Heart left ventricle (tissue), 16 donors: Measurements from ENCODE around the gene TUBA4A. TPM values are rescaled to one million over a fixed set of nuclear protein-coding genes. Genes with fewer than 3 reads are reported as not detected.

Experiments used
- ATAC-seq, 4 donors: fragments of 200-7000 bp; cut with Tn5 transposase; one replicate each; pipeline ENCODE4 v1.9.1; 2020 to 2022; ENCODE audit warnings: moderate library complexity in 4 of 4, mild to moderate bottlenecking in 3 of 4, moderate number of reproducible peaks in 1 of 4
- DNase-seq, 5 donors: peaks; one replicate each; pipeline ENCODE4 v3.0.0-alpha.2; 2020
- H3K27ac ChIP-seq, 12 donors: fragments of 200-600 bp; sonication (generic) in 4 of 12; one replicate each; pipeline versions ENCODE4 v1.5.0 to v1.8.0; 2016 to 2022; ENCODE audit warnings: mild to moderate bottlenecking in 2 of 12
- H3K27me3 ChIP-seq, 9 donors: fragments of 200-600 bp; sonication (generic) in 2 of 9; one replicate each; pipeline versions ENCODE4 v1.5.1 to v1.8.0; 2016 to 2022; ENCODE audit warnings: mild to moderate bottlenecking in 3 of 9
- H3K36me3 ChIP-seq, 9 donors: fragments of 200-600 bp; sonication (generic) in 2 of 9; one replicate each; pipeline versions ENCODE4 v1.5.0 to v1.8.0; 2018 to 2022; ENCODE audit warnings: mild to moderate bottlenecking in 2 of 9
- H3K4me1 ChIP-seq, 12 donors: fragments of 200-600 bp; sonication (generic) in 4 of 12; one replicate each; pipeline versions ENCODE4 v1.5.0 to v1.8.0; 2016 to 2022; ENCODE audit warnings: mild to moderate bottlenecking in 3 of 12
- H3K4me3 ChIP-seq, 12 donors: fragments of 200-600 bp; sonication (generic) in 4 of 12; one replicate each; pipeline versions ENCODE4 v1.5.0 to v1.8.0; 2017 to 2022; ENCODE audit warnings: mild to moderate bottlenecking in 9 of 12, moderate library complexity in 4 of 12
- H3K9me3 ChIP-seq, 12 donors: fragments of 200-600 bp; sonication (generic) in 4 of 12; one replicate each; pipeline versions ENCODE4 v1.5.0 to v1.8.0; 2016 to 2022; ENCODE audit warnings: mild to moderate bottlenecking in 1 of 12
- CTCF ChIP-seq, 12 donors: fragments of 200-600 bp; sonication (generic) in 4 of 12; IDR thresholded peaks; one replicate each; pipeline versions ENCODE4 v1.5.0 to v1.8.0; 2018 to 2022; ENCODE audit warnings: antibody characterized with exemption in 12 of 12, mild to moderate bottlenecking in 5 of 12
- POLR2A ChIP-seq, 2 donors: fragments of 450-650 bp; IDR thresholded peaks; one replicate each; pipeline ENCODE4 v1.6.1; 2017; ENCODE audit warnings: antibody characterized with exemption in 2 of 2, mild to moderate bottlenecking in 2 of 2, moderate library complexity in 2 of 2
- WGBS, 4 donors: extraction: QIAGEN DNeasy Blood & Tissue Kit in 2 of 4; methylation state at CpG; one replicate each; pipeline versions ENCODE4 v1.1.5 to v1.1.7; 2013 to 2018; 5-methylcytosine and 5-hydroxymethylcytosine counted together
- intact Hi-C, 10 donors: fragments of 100-400 bp; cut with DNase I; formaldehyde crosslinking; loops; one replicate each; pipeline versions ENCODE4 v1.11.1 to v1.14.2; 2022
- polyA plus RNA-seq, 2 donors: library from polyadenylated mRNA; stranded (reverse); fragments of 200-250 nt; gene quantifications; one replicate each; pipeline ENCODE4 v1.2.3, GENCODE V29; 2013
- total RNA-seq, 9 donors: library from RNA; depleted of rRNA in 2 of 9; stranded (reverse); fragments of >200 nt in 2 of 9; fragmentation: NEBNext Ultra II Directional in 3 of 9; extraction: Animal tissue kit (Norgen Biotek cat#: 25700) in 3 of 9; gene quantifications; one replicate each; pipeline versions ENCODE4 v1.1.0 to v1.2.4, GENCODE V29; 2016 to 2023
- donor health status: ischemic (EF 13 %, LVEDD 7.1; RV severe dilation, severe dysfunction).
- donor health status: healthy with polysubstance abuse.
- donor health status: DM: no; HTN: yes; CAD: no.
- donor health status: DM: no; HTN: no; CAD: no.
- donor health status: ischemic (EF 25% LVEDD 6.9; RV normal size, moderate dysfunction).
- donor health status: ischemic (EF 25% LVEDD 5.7; RV mildly dilated, moderate dysfunction).
- donor health status: healthy.
- donor health status: DM: yes; HTN: yes; CAD: no.
- donor health status: ischemic (EF 35%, LVEDD 5.7; RV mildly dilated, moderate dysfunction).
- donor health status: nonischemic (EF 11% LVEDD 7.7; RV severe dilation, severe dysfunction).
- donor health status: DM: yes; HTN: yes; CAD: no.
- donor health status: PGD.
- donor health status: ischemic (EF 29% LVEDD 5.4; RV normal size, mild dysfunction).
- donor health status: nonischemic (EF 23%, LVEDD 6.1; RV moderate dilation, normal function).

TUBA4A gene
- total and polyA plus RNA-seq, 11 donors, result 137 to 381 (median 193) TPM

DNA sequence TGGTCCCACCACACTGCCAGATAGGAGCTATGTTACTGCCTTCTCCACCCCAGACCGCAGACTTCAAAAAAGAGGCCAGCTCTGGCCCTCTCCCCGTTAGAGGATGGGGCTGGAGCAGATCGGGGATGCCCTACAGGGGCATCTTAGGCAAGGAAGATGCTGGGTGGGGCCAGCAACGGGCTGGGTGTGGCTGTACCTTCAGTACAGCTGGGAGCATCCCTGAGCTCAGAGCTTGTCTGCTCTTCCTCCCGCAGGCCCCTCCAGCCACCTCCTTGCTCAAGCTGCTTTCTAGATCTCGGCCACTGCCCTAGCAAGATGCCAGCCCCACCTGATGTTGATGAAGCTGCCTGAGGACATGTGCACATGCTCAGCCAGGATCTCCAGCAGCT lies 45.6 kb upstream of the TUBA4A start:
- DNase-seq, result no peak
- Histone ChIP-seq H3K27ac (no peak overlapping the region), H3K9me3 (no peaks in the 10 kb centered on the region), H3K4me3 (no peak overlapping the region), H3K27me3 (peaks cover 0 to 31% (median 8%) of the 10 kb centered on the region in 9 donors), H3K36me3 (no peaks in the 10 kb centered on the region), H3K4me1 (peaks cover 0 to 14% (median 6%) of the 10 kb centered on the region in 12 donors)
- ATAC-seq, result no peak
- intact Hi-C loops, result loop anchor here in 8 of 10 donors (2.0 to 10.0 kb wide), 9 partner anchors 55 to 245 kb away; partner anchors contain the start of genes NHEJ1 (in 4 of the 8), CNPPD1 (in 3 of the 8), RETREG2 (in 3 of the 8) and DNPEP (in 2 of the 8)
- no peak for TF ChIP-seq CTCF (IDR thresholded peaks at IDR 0.05)
- TF ChIP-seq POLR2A (IDR thresholded peaks at IDR 0.05), result no peak
- WGBS, 4 donors, result 74 to 82% (median 79%) methylated on average over 5 to 6 of the region's 6 CpGs

GRCh38 chr2:219298759-219299371 lies 45.1 kb upstream of the TUBA4A start:
- ATAC-seq, result peak; percentile 69 to 79 (median 72)
- TF ChIP-seq POLR2A (IDR thresholded peaks at IDR 0.05), result no peak
- peak; percentile 96 to 100 (median 98) for TF ChIP-seq CTCF (IDR thresholded peaks at IDR 0.05)
- H3K27me3 ChIP-seq, result peaks cover 0 to 29% (median 8%) of the 10 kb centered on the region in 9 donors

DNA sequence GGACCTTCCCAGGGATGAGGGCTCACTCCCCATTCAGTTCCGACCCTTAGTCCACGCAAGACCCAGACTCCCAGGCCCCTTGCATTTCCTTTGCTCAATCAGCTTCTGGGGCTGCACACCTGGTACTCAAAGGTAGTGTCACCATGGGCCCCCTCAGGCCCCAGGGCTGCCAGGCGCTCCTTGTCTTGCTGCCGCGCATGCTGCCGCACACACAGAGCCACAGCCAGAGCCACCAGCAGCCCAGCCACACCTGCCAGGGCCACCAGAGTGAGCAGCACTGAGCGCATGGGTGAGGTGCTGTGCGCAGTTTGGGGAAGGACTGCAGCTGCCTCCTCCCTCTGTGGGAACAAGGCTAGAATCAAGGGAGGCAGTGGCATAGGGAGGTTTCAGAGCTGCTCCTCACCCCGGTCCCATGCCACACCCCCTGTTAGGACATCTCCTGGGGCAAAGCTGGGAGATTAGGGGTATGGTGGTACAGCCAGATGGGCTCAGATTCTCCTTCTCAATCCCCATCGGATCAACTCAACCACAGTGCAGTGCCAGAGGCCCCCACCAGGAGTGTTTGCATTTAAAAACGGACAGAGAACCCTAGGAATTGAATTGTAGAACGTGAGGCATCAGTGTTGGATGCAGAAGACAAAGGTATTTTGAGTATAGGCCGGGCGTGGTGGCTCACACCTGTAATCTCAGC lies 44.2 kb upstream of the TUBA4A start:
- intact Hi-C loops, result loop anchor here in 9 of 10 donors (1.0 to 10.0 kb wide), 13 partner anchors 21 to 243 kb away; partner anchors contain the start of genes NHEJ1 (in 7 of the 9), CNPPD1 (in 3 of the 9), RETREG2 (in 3 of the 9) and DNPEP (in 2 of the 9)
- no peak for TF ChIP-seq POLR2A (IDR thresholded peaks at IDR 0.05)
- no peak for TF ChIP-seq CTCF (IDR thresholded peaks at IDR 0.05)
- peaks cover 0 to 29% (median 8%) of the 10 kb centered on the region in 9 donors for H3K27me3 ChIP-seq
- ATAC-seq (no peak), DNase-seq (no peak)
- H3K4me3 ChIP-seq, result no peak overlapping the region
- no peaks in the 10 kb centered on the region for H3K36me3 ChIP-seq
- no peak overlapping the region for H3K27ac ChIP-seq
- H3K4me1 ChIP-seq, result peaks cover 0 to 20% (median 9%) of the 10 kb centered on the region in 12 donors
- H3K9me3 ChIP-seq, result no peaks in the 10 kb centered on the region
- WGBS, 4 donors, result 75 to 85% (median 83%) methylated on average over 10 to 14 of the region's 14 CpGs

More at GRCh38 chr2:219298759-219299371, 45.1 kb upstream of the TUBA4A start:
- Histone ChIP-seq H3K36me3 (no peaks in the 10 kb centered on the region), H3K4me1 (peaks cover 0 to 19% (median 9%) of the 10 kb centered on the region in 12 donors), H3K27ac (no peak overlapping the region), H3K9me3 (no peaks in the 10 kb centered on the region), H3K4me3 (no peak overlapping the region)
- WGBS, 4 donors, result 19 to 30% (median 22%) methylated on average over 9 to 15 of the region's 15 CpGs
- intact Hi-C loops, result loop anchor here in 8 of 10 donors (1.0 to 10.0 kb wide), 11 partner anchors 22 to 244 kb away; partner anchors contain the start of genes NHEJ1 (in 7 of the 8), CNPPD1 (in 3 of the 8), RETREG2 (in 3 of the 8) and DNPEP (in 2 of the 8)
- peak; percentile 82 to 91 (median 85) for DNase-seq
